ENCODE measurements around the gene NSUN6.
"Not testable (repeated sequence)": the region's sequence is repeated elsewhere in the genome, so short reads cannot be mapped to it uniquely, and the experiment has no call there.

Gene NSUN6

DNA sequence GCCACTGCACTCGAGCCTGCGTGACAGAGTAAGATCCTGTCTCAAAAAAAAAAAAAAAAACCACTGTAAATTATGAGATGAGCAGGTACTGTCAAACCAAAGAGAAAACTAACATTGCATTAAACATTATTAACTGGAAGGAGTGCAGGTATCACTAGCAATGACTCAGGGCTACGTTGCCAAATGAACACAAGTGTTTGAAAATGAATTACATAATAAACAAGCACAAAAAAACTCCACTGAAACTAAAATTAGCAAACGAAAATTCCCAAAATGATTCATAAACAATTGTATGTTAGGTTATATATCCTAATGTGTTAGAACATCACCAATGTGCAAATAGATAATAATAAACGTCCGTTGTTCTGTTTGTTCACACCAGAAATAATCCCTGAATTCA is 42.8 kb downstream of the NSUN6 start:
- Histone ChIP-seq H3K36me3 (ENCODE audit: control insufficient read depth, insufficient read depth, low read length) (peaks cover 21% of the 10 kb centered on the region), H3K27me3 (ENCODE audit: control insufficient read depth, insufficient read depth, low read length) (no peaks in the 10 kb centered on the region), H3K27ac (ENCODE audit: low read depth, low read length) (no peak overlapping the region), H3K4me1 (ENCODE audit: control insufficient read depth, insufficient read depth, low read length) (peaks cover 6% of the 10 kb centered on the region; the same call in 1 of the 2 replicates), H3K9ac (ENCODE audit: low read length) (no peak overlapping the region), H3K4me3 (ENCODE audit: low read depth, low read length) (no peak overlapping the region), H3K9me3 (ENCODE audit: control insufficient read depth, insufficient read depth, low read depth, low read length) (no peaks in the 10 kb centered on the region)

DNA sequence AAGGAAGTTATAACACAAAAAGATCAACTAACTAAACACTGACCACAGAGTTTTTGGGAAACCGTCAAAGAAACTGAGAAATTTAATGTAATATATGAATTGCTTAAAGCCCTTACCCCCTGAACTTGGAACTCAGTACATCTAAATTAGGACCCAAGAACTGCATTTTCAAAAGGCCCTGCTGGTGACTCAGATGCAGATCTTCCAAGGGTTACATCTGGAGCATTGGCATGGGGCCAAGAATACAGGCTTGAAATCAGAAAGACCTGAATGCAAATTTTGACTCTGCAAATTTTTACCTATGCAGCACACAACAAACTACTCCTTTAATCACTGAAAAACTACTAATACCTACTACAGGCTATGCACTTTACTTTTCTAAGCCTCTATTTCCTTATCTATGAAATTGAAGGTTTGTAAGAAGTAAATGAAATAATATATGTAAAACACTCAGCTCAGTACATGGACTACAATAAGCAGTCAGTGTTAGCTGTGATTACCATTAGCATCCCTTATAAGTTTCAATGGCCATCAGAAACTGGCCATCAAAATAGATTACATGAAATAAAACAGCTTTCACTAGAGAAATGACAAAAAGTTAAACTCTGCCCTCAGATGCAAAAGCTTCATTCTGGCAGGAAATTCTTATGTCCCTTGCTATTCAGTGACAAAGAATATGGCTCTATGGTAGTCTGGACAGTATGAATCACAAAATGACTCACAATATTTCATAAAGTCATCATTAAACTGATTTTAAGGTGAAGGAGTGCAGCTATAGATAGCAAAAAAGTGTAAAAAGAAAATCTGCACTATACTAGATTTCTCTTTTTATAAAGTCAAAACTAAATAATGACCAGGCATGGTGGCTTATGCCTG is 43.6 kb downstream of the NSUN6 start:
- no peaks in the 10 kb centered on the region for H3K9me3 ChIP-seq (ENCODE audit: control insufficient read depth, insufficient read depth, low read depth, low read length)
- peaks cover 6% of the 10 kb centered on the region; the same call in 1 of the 2 replicates for H3K4me1 ChIP-seq (ENCODE audit: control insufficient read depth, insufficient read depth, low read length)
- H3K9ac ChIP-seq (ENCODE audit: low read length) = no peak overlapping the region
- no peaks in the 10 kb centered on the region for H3K27me3 ChIP-seq (ENCODE audit: control insufficient read depth, insufficient read depth, low read length)
- peaks cover 19% of the 10 kb centered on the region for H3K36me3 ChIP-seq (ENCODE audit: control insufficient read depth, insufficient read depth, low read length)
- no peak overlapping the region for H3K4me3 ChIP-seq (ENCODE audit: low read depth, low read length)
- H3K27ac ChIP-seq (ENCODE audit: low read depth, low read length) = no peak overlapping the region

DNA sequence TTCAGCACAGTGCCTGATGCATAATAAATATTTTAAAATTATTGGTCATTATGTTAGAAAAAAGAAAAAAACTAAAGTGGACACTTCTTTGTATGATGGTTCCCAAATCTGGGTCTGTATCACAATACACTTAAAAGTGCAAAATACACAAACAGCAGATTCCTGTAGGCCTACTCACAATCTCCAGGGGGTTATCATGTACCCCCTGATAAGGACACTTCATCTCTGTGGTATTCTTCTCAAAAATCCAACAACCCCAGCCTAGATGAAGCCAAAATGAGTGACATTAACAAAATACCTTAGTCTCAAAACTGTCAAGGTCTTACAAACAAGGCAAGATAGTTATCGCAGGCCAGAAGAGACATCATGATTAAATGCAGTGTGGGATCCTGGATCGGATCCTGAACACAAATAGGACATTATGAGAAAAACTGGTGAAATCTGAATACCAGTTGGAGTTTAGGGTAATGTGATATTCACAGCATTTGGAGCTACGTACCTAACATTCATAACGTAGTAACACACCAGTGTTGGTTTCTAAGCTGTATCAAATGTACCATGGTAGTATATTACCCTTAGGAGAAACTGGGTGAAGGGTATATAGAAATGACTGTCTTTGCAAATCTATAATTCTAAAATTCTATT is 45.2 kb downstream of the NSUN6 start:
- peaks cover 6% of the 10 kb centered on the region; the same call in 1 of the 2 replicates for H3K4me1 ChIP-seq (ENCODE audit: control insufficient read depth, insufficient read depth, low read length)
- no peak overlapping the region for H3K4me3 ChIP-seq (ENCODE audit: low read depth, low read length)
- H3K36me3 ChIP-seq (ENCODE audit: control insufficient read depth, insufficient read depth, low read length) = peaks cover 5% of the 10 kb centered on the region
- no peaks in the 10 kb centered on the region for H3K9me3 ChIP-seq (ENCODE audit: control insufficient read depth, insufficient read depth, low read depth, low read length)
- H3K9ac ChIP-seq (ENCODE audit: low read length) = no peak overlapping the region
- H3K27me3 ChIP-seq (ENCODE audit: control insufficient read depth, insufficient read depth, low read length) = no peaks in the 10 kb centered on the region
- H3K27ac ChIP-seq (ENCODE audit: low read depth, low read length) = no peak overlapping the region

DNA sequence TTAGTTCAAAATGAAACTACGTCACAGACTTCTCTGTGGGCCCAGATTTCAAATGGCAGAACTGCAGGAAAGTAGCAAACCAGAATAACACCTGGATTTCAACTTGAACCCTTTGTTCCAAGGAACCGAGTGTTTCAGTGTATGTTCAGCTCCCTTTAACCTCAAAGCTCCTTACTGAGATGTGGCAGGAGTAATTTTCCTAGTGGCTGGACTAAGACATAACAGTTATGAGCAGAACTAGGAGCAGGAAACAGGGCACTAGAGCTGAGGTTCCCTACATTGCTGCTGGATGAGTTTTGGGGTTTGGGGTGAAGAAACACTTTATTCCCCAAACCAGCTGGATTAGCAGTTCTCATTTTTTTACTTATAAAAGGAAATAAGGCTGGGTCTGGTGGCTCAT is 50.1 kb downstream of the NSUN6 start:
- H3K4me3 ChIP-seq (ENCODE audit: low read depth, low read length) = no peak overlapping the region
- no peaks in the 10 kb centered on the region for H3K9me3 ChIP-seq (ENCODE audit: control insufficient read depth, insufficient read depth, low read depth, low read length)
- H3K27me3 ChIP-seq (ENCODE audit: control insufficient read depth, insufficient read depth, low read length) = no peaks in the 10 kb centered on the region
- H3K36me3 ChIP-seq (ENCODE audit: control insufficient read depth, insufficient read depth, low read length) = peaks cover 4% of the 10 kb centered on the region
- H3K4me1 ChIP-seq (ENCODE audit: control insufficient read depth, insufficient read depth, low read length) = no peaks in the 10 kb centered on the region
- H3K9ac ChIP-seq (ENCODE audit: low read length) = no peak overlapping the region
- H3K27ac ChIP-seq (ENCODE audit: low read depth, low read length) = no peak overlapping the region

DNA sequence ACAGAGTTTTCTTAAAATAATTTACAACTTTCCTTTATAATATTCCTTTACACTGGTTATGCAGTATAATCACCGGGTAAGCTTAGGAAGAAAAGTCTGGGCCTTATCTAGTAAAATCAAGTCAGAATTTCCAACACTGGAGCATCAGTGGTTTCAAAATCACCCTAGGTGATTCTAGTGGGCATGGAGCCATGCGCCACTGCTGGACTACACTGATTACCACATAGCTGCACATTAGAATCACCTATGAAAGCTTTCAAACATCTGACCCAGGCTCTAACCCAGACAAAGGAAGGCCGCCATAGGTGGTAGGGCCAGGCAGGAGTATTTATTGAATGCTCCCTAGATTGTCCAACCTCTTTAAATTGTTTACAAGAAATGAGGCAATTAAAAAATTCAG is 52.0 kb downstream of the NSUN6 start:
- Histone ChIP-seq H3K27me3 (ENCODE audit: control insufficient read depth, insufficient read depth, low read length) (no peaks in the 10 kb centered on the region), H3K4me1 (ENCODE audit: control insufficient read depth, insufficient read depth, low read length) (no peaks in the 10 kb centered on the region), H3K36me3 (ENCODE audit: control insufficient read depth, insufficient read depth, low read length) (peaks cover 4% of the 10 kb centered on the region), H3K4me3 (ENCODE audit: low read depth, low read length) (no peak overlapping the region), H3K27ac (ENCODE audit: low read depth, low read length) (no peak overlapping the region), H3K9me3 (ENCODE audit: control insufficient read depth, insufficient read depth, low read depth, low read length) (no peaks in the 10 kb centered on the region), H3K9ac (ENCODE audit: low read length) (no peak overlapping the region)

DNA sequence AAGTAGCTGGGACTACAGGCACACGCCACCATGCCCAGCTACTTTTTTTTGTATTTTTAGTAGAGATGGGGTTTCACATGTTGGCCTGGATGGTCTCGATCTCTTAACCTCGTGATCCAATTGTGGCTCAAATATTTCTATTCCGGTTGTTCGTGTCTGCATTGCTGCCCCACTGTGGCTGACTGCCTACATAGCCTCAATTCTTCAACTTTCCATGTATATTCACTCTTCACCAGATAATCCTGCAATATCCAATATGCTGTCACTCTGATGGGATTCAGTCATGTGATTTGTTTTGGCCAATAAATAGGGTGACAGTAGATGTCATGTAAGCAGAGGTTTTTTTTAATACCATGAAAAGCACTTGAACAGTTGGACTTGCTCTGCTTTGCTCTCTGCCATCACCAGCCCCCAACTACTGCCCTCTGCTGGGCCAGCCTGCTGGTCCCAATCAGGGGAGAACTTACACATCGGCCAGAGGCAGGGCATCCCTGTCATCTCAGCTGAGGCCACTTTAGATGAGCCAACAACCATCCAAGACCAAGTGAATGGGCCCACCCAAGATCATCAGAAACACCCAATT is 56.7 kb downstream of the NSUN6 start:
- no peaks in the 10 kb centered on the region for H3K27me3 ChIP-seq (ENCODE audit: control insufficient read depth, insufficient read depth, low read length)
- no peaks in the 10 kb centered on the region for H3K9me3 ChIP-seq (ENCODE audit: control insufficient read depth, insufficient read depth, low read depth, low read length)
- peaks cover 4% of the 10 kb centered on the region for H3K36me3 ChIP-seq (ENCODE audit: control insufficient read depth, insufficient read depth, low read length)
- H3K4me1 ChIP-seq (ENCODE audit: control insufficient read depth, insufficient read depth, low read length) = no peaks in the 10 kb centered on the region
- no peak overlapping the region for H3K4me3 ChIP-seq (ENCODE audit: low read depth, low read length)
- no peak overlapping the region for H3K9ac ChIP-seq (ENCODE audit: low read length)
- no peak overlapping the region for H3K27ac ChIP-seq (ENCODE audit: low read depth, low read length)

DNA sequence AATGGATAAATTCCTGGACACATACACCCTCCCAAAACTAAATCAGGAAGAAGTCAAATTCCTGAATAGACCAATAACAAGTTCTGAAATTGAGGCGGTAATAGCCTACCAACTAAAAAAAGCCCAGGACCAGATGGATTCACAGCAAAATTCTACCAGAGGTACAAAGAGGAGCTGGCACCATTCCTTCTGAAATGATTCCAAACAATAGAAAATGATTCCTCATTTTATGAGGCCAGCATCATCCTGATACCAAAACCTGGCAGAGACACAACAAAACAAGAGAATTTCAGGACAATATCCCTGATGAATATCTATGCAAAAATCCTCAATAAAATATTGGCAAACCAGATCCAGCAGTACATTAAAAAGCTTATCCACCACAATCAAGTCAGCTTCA is 60.2 kb downstream of the NSUN6 start:
- H3K4me3 ChIP-seq (ENCODE audit: low read depth, low read length); H3K27me3 ChIP-seq (ENCODE audit: control insufficient read depth, insufficient read depth, low read length); H3K9ac ChIP-seq (ENCODE audit: low read length); H3K4me1 ChIP-seq (ENCODE audit: control insufficient read depth, insufficient read depth, low read length); H3K27ac ChIP-seq (ENCODE audit: low read depth, low read length); H3K9me3 ChIP-seq (ENCODE audit: control insufficient read depth, insufficient read depth, low read depth, low read length): not testable (repeated sequence)
- peaks cover 22% of the 10 kb centered on the region for H3K36me3 ChIP-seq (ENCODE audit: control insufficient read depth, insufficient read depth, low read length)

DNA sequence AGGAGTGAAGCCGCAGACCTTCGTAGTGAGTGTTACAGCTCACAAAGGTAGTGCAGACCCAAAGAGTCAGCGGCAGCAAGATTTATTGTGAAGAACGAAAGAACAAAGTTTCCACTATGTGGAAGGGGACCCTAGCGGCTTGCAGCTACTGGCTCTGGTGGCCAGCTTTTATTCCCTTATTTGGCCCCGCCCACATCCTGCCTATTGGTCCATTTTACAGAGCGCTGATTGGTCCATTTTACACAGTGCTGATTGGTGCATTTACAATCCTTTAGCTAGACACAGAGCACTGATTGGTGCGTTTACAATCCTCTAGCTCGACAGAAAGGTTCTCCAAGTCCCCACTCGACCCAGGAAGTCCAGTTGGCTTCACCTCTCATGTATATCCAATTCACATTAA is 64.8 kb downstream of the NSUN6 start:
- not testable (repeated sequence) for H3K27me3 ChIP-seq (ENCODE audit: control insufficient read depth, insufficient read depth, low read length); H3K9me3 ChIP-seq (ENCODE audit: control insufficient read depth, insufficient read depth, low read depth, low read length); H3K4me1 ChIP-seq (ENCODE audit: control insufficient read depth, insufficient read depth, low read length); H3K27ac ChIP-seq (ENCODE audit: low read depth, low read length); H3K9ac ChIP-seq (ENCODE audit: low read length); H3K4me3 ChIP-seq (ENCODE audit: low read depth, low read length)
- H3K36me3 ChIP-seq (ENCODE audit: control insufficient read depth, insufficient read depth, low read length) = peaks cover 27% of the 10 kb centered on the region

DNA sequence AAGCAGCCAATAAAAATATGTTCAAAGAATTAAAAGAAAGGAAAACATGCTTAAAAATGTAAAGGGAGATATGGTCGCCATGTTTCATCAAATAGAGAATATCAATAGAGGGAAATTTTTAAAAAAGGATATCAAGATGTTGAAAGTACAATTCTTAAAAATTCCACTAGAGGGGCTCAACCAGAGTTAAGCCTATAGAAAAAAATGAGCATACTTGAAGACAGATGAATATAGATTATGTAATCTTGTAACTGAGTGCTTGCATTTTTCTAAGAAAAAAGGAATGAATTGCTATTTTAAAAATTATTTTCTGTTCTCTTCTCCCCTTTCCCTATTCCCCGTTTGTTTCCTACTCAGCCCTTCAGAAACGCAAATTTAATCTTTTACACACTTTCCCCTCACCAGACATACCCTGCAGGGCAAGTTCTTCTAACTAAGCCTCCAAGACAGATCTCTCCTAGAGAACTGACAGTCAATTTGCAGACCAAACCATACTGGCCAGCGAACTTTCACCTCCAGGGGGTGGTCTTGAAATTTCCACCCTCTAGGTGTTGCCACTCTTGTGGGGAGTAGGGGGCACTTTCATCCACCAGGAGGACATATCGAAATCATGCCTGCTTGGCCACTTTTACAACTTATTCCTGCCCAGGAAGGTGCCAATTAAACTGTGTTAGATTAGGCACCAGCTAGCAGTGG is 67.7 kb downstream of the NSUN6 start:
- Histone ChIP-seq H3K27ac (ENCODE audit: low read depth, low read length) (no peak overlapping the region), H3K9ac (ENCODE audit: low read length) (no peak overlapping the region), H3K4me1 (ENCODE audit: control insufficient read depth, insufficient read depth, low read length) (0 out of 2 replicates have a peak, but pooled peaks cover 3% of the 10 kb centered on the region), H3K36me3 (ENCODE audit: control insufficient read depth, insufficient read depth, low read length) (peaks cover 50% of the 10 kb centered on the region), H3K4me3 (ENCODE audit: low read depth, low read length) (no peak overlapping the region), H3K27me3 (ENCODE audit: control insufficient read depth, insufficient read depth, low read length) (no peaks in the 10 kb centered on the region), H3K9me3 (ENCODE audit: control insufficient read depth, insufficient read depth, low read depth, low read length) (peaks cover under 1% of the 10 kb centered on the region)

DNA sequence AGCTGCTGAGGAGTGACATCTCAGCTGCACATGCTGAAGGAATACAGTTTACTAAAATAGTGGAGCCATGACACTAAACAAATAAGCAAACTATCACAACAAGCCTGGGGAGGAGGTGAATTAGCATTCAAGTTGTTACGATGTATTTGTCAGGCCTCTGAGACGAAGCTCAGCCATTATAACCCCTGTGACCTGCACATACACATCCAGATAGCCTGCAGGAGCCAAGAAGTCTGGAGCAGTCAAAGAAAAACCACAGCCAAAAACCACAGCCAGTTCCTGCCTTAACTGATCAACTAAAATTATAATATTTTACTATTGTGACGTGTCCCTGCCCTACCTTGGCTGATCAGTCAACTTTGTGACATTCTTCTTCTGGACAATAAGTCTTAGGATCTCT is 68.6 kb downstream of the NSUN6 start:
- Histone ChIP-seq H3K4me1 (ENCODE audit: control insufficient read depth, insufficient read depth, low read length) (0 out of 2 replicates have a peak, but pooled peaks cover 3% of the 10 kb centered on the region), H3K27ac (ENCODE audit: low read depth, low read length) (no peak overlapping the region), H3K4me3 (ENCODE audit: low read depth, low read length) (no peak overlapping the region), H3K36me3 (ENCODE audit: control insufficient read depth, insufficient read depth, low read length) (peaks cover 52% of the 10 kb centered on the region), H3K9me3 (ENCODE audit: control insufficient read depth, insufficient read depth, low read depth, low read length) (peaks cover 10% of the 10 kb centered on the region), H3K9ac (ENCODE audit: low read length) (no peak overlapping the region), H3K27me3 (ENCODE audit: control insufficient read depth, insufficient read depth, low read length) (no peaks in the 10 kb centered on the region)
